ENCODE measurements around the gene GABPB2. TPM values are rescaled to one million over a fixed set of nuclear protein-coding genes. Genes with fewer than 3 reads are reported as not detected.

Gene GABPB2
- total RNA-seq, 4 donors from 2014 or later, result 20.6 to 28.5 (median 21.6) TPM

DNA sequence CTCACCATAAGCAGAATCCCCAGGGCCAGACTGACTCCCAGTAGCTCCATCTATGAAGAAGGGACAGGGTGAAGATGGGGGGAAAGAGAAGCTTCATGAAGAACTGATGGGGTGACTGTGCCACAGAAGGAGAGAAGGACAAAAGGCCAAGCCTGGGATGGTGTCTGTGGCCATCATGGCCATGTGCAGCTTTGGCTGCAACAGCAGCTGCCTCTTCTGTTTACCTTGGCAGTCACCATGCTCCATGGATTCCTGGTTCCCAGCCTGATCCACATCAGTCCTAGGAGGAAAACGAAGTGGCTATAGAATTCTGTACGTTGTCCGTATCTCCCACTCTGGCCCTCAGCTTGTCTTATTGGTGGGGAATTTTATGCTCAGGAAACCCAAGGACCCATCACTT is 63.8 kb downstream of the GABPB2 start:
- Histone ChIP-seq H3K27me3 (no peaks in the 10 kb centered on the region), H3K36me3 (peaks cover 0 to 64% of the 10 kb centered on the region in 2 donors), H3K4me1 (peaks cover 0 to 24% (median 8%) of the 10 kb centered on the region in 3 donors), H3K27ac (no peak overlapping the region), H3K4me3 (no peak overlapping the region), H3K9me3 (no peaks in the 10 kb centered on the region)
- ATAC-seq, result no peak
- 84% methylated on average over 3 of the region's 3 CpGs; no CpG with 5 or more reads in 1 of the 2 donors for WGBS, 2 donors (ENCODE audit: low coverage in 1 of 2)
- TF ChIP-seq POLR2AphosphoS5 (IDR thresholded peaks at IDR 0.05), result no peak

DNA sequence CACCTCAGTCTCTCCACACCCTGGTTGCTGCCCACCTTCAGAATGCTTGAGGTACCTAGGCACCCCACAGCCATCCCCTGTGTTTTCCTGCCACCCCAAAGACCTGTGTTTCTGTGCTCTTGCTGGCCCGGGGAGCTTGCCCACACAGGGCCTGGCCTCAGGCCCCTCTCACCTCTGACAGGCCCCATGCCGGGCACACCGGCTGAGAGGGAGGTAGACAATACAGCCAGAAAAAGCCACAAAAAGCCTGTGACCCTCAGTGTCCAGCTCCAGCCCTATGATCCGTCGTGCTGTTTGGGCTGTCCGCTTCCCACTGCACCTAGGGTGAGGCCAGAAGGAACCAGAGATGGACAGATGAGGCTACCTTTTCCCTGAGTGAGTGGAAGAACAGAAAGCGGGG is 64.4 kb downstream of the GABPB2 start:
- H3K4me1 ChIP-seq, result peaks cover 0 to 24% (median 8%) of the 10 kb centered on the region in 3 donors
- 100% methylated on average over 1 of the region's 7 CpGs; no CpG with 5 or more reads in 1 of the 2 donors for WGBS, 2 donors (ENCODE audit: low coverage in 1 of 2)

DNA sequence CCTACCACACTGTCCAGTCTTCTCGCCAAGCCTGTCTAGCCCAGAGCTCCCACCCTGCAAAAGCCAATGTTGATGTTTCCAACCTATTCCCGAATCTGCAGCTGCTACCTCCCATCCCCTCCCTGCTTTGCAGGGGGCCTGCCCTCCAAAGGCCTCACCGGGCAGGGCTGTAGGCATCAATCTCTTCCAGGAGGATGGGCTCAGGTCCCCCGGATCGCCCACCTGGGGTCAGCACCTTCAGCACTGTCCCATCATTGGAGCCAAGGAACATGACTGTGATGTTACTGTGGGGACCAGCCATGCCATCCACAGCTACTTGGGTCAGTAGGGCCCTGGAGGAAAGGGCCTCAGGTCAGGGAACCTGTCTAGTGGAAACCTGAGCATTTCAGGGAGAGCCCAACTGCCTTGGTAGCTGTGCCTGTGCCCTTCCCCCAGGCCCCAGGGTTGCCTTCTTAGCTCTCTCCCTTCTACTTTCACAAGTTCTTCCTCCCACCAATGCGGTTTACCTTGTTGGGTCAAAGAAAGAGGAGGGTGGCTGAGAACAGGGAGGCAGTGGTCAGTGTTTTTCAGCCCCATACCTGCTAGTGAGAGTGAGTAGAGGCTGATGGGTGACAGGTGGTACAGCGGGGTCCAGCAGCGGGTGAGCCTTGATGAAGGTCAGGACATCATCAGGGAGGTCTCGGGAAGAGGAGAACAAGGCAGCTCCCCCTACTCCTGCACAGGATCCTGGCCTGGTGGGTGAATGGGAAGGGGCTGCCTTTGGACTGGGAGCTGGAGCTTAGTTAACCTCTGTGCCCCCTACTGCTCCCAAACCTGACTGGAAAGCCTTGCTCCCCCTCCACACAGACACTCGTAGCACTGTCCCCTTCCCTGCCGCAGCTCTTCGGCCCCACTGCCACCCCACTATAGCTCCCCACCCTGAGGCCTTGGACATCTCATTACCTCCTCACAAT is 65.1 kb downstream of the GABPB2 start:
- peaks cover 0 to 18% (median 5%) of the 10 kb centered on the region in 3 donors for H3K4me1 ChIP-seq
- H3K36me3 ChIP-seq, result peaks cover 0 to 74% of the 10 kb centered on the region in 2 donors
- no peaks in the 10 kb centered on the region for H3K27me3 ChIP-seq
- no peak for TF ChIP-seq POLR2A (IDR thresholded peaks at IDR 0.05)
- no peak for TF ChIP-seq EP300 (IDR thresholded peaks at IDR 0.05)
- TF ChIP-seq, protein P1, sequence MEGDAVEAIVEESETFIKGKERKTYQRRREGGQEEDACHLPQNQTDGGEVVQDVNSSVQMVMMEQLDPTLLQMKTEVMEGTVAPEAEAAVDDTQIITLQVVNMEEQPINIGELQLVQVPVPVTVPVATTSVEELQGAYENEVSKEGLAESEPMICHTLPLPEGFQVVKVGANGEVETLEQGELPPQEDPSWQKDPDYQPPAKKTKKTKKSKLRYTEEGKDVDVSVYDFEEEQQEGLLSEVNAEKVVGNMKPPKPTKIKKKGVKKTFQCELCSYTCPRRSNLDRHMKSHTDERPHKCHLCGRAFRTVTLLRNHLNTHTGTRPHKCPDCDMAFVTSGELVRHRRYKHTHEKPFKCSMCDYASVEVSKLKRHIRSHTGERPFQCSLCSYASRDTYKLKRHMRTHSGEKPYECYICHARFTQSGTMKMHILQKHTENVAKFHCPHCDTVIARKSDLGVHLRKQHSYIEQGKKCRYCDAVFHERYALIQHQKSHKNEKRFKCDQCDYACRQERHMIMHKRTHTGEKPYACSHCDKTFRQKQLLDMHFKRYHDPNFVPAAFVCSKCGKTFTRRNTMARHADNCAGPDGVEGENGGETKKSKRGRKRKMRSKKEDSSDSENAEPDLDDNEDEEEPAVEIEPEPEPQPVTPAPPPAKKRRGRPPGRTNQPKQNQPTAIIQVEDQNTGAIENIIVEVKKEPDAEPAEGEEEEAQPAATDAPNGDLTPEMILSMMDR (IDR thresholded peaks at IDR 0.05), result no peak
- TF ChIP-seq POLR2AphosphoS5 (IDR thresholded peaks at IDR 0.05), result no peak
- H3K27ac ChIP-seq, result no peak overlapping the region
- ATAC-seq, result no peak
- 92% methylated on average over 2 of the region's 12 CpGs; no CpG with 5 or more reads in 1 of the 2 donors for WGBS, 2 donors (ENCODE audit: low coverage in 1 of 2)
- H3K4me3 ChIP-seq, result no peak overlapping the region
- no peaks in the 10 kb centered on the region for H3K9me3 ChIP-seq

More for the DNA sequence above, 64.4 kb downstream of the GABPB2 start:
- no peak overlapping the region for H3K4me3 ChIP-seq
- no peak for TF ChIP-seq POLR2A (IDR thresholded peaks at IDR 0.05)
- TF ChIP-seq POLR2AphosphoS5 (IDR thresholded peaks at IDR 0.05), result no peak
- TF ChIP-seq EP300 (IDR thresholded peaks at IDR 0.05), result no peak
- TF ChIP-seq, protein P1 (IDR thresholded peaks at IDR 0.05), result no peak
- peaks cover 0 to 70% of the 10 kb centered on the region in 2 donors for H3K36me3 ChIP-seq
- no peak overlapping the region for H3K27ac ChIP-seq
- H3K27me3 ChIP-seq, result no peaks in the 10 kb centered on the region
- no peak for ATAC-seq
- no peaks in the 10 kb centered on the region for H3K9me3 ChIP-seq

DNA sequence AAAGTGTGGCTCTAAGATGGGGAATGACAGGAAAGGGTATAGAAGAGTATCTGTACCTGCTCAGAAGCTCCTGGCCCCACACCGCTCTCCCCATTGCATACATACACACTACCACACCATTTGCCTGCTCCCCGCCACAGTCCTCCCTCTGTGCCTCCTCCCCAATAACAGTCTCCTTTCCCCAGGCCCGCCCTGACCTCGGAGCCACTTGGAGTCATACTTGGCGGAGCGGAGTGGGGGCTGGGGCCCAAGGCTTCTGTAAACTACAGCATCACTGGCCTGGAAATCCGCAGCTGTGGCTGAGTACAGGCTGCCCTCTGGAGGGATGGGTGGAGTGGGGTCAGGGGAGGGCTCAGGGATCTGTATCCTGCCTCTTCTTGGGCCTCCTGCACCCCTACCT is 67.2 kb downstream of the GABPB2 start:
- WGBS, 2 donors (ENCODE audit: low coverage in 1 of 2), result 76 to 83% methylated on average over 3 to 6 of the region's 7 CpGs
- Histone ChIP-seq H3K9me3 (no peaks in the 10 kb centered on the region), H3K27me3 (no peaks in the 10 kb centered on the region), H3K36me3 (peaks cover 0 to 80% of the 10 kb centered on the region in 2 donors), H3K4me1 (peaks cover 0 to 8% (median 2%) of the 10 kb centered on the region in 3 donors), H3K4me3 (no peak overlapping the region), H3K27ac (no peak overlapping the region)
- ATAC-seq, result no peak
- TF ChIP-seq EP300 (IDR thresholded peaks at IDR 0.05) (no peak), POLR2AphosphoS5 (IDR thresholded peaks at IDR 0.05) (no peak), POLR2A (IDR thresholded peaks at IDR 0.05) (no peak)
- TF ChIP-seq, protein P1 (IDR thresholded peaks at IDR 0.05), result no peak

DNA sequence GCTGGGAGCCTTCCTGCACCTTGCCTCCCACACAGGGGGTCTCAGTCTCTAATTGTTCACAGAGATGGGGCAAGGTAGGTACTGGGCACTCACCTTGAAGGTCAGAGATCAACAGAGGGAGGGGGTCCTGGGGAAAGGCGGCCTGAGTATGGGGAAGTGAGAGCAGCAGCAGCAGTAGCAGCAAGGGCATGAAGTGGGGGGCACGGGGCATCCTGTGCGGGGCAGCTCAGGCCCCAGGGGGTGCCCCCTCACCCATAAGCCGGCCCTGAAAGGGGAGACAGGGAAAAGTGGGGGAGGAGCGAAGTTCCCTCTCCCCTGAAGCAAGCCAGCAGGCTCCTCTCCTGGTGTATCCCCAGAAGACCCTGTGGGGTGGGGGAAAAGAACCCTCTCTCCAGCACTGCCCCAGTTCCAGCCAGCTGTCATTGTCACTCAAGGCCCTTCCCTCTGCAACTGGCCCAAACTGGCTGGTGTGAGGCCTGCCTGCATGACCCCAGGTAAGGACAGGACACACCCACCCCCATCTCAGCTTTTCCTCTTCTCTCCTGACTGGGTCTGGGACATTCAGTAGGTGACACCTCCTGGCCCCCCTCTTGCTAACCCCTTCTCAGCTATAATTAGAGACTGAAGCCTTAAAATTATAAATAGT is 72.0 kb downstream of the GABPB2 start:
- Histone ChIP-seq H3K9me3 (no peaks in the 10 kb centered on the region), H3K4me1 (peaks cover 0 to 48% (median 26%) of the 10 kb centered on the region in 3 donors), H3K27me3 (no peaks in the 10 kb centered on the region), H3K27ac (peak overlapping the region in 2 of 4 donors; percentile 82 to 86), H3K4me3 (no peak overlapping the region), H3K36me3 (peaks cover 0 to 37% of the 10 kb centered on the region in 2 donors)
- ATAC-seq, result no peak
- WGBS, 2 donors (ENCODE audit: low coverage in 1 of 2), result 86% methylated on average over 1 of the region's 5 CpGs; no CpG with 5 or more reads in 1 of the 2 donors
- TF ChIP-seq, protein P1 (IDR thresholded peaks at IDR 0.05), result no peak

Measured in gastroesophageal sphincter (tissue), 4 donors.